MM.1S (cell line): Measurements from ENCODE around the gene CD302.

ENCODE experiments used
- DNase-seq: peaks from one replicate; pipeline ENCODE4 v3.0.0-alpha.2; 2015
- H2AFZ ChIP-seq: fragments of 300-600 bp; sonication (generic); 2 replicates; pipeline ENCODE4 v1.6.0; 2016; ENCODE audit warnings: antibody characterized with exemption, low read length
- H3F3A ChIP-seq: fragments of 300-600 bp; sonication (generic); 2 replicates; pipeline ENCODE4 v1.6.1; 2016; ENCODE audit warnings: mild to moderate bottlenecking, antibody characterized with exemption, low read length, moderate library complexity, mixed read lengths; ENCODE audit not compliant: insufficient read depth
- H3K27ac ChIP-seq: fragments of 300-600 bp; sonication (generic); 2 replicates; pipeline ENCODE4 v1.5.1; 2016; ENCODE audit warnings: mild to moderate bottlenecking, low read length
- H3K27me3 ChIP-seq: fragments of 300-600 bp; sonication (generic); replicated peaks from 2 replicates; pipeline ENCODE4 v1.6.0; 2016; ENCODE audit warnings: low read length; ENCODE audit not compliant: insufficient read depth
- H3K36me3 ChIP-seq: fragments of 300-600 bp; sonication (generic); replicated peaks from 2 replicates; pipeline ENCODE4 v1.6.1; 2016; ENCODE audit warnings: mild to moderate bottlenecking, low read length, mixed read lengths; ENCODE audit not compliant: insufficient read depth
- H3K4me1 ChIP-seq: fragments of 300-600 bp; sonication (generic); 2 replicates; pipeline ENCODE4 v1.6.1; 2016; ENCODE audit warnings: low read length, mixed read lengths
- H3K4me2 ChIP-seq: fragments of 300-600 bp; sonication (generic); 2 replicates; pipeline ENCODE4 v1.6.0; 2016; ENCODE audit warnings: low read depth, low read length
- H3K4me3 ChIP-seq: fragments of 300-600 bp; sonication (generic); 2 replicates; pipeline ENCODE4 v1.5.1; 2016; ENCODE audit warnings: low read length, mixed read lengths
- H3K79me2 ChIP-seq: fragments of 300-600 bp; sonication (generic); 2 replicates; pipeline ENCODE4 v1.6.1; 2016; ENCODE audit warnings: mixed run types, low read length, mixed read lengths
- H3K9ac ChIP-seq: fragments of 300-600 bp; sonication (generic); 2 replicates; pipeline ENCODE4 v1.6.1; 2016; ENCODE audit warnings: low read length, mixed read lengths
- H3K9me2 ChIP-seq: fragments of 300-600 bp; sonication (generic); replicated peaks from 2 replicates; pipeline ENCODE4 v1.6.1; 2016; ENCODE audit warnings: mild to moderate bottlenecking, low read length, mixed read lengths; ENCODE audit not compliant: insufficient read depth
- H3K9me3 ChIP-seq: fragments of 300-600 bp; sonication (generic); replicated peaks from 2 replicates; pipeline ENCODE4 v1.6.1; 2016; ENCODE audit warnings: mild to moderate bottlenecking, low read length, mixed read lengths; ENCODE audit not compliant: insufficient read depth
- H4K20me1 ChIP-seq: fragments of 300-600 bp; sonication (generic); 2 replicates; pipeline ENCODE4 v1.6.1; 2016; ENCODE audit warnings: mild to moderate bottlenecking, low read length, moderate library complexity, mixed read lengths; ENCODE audit not compliant: insufficient read depth
- CTCF ChIP-seq: fragments of 300-600 bp; sonication (generic); IDR thresholded peaks from 2 replicates; pipeline ENCODE4 v1.5.1; 2016; ENCODE audit warnings: antibody characterized with exemption, low read length, mixed read lengths
- EZH2 ChIP-seq: fragments of 300-600 bp; sonication (generic); optimal IDR thresholded peaks from 2 replicates; pipeline ENCODE3; 2017; ENCODE audit warnings: low read depth, mild to moderate bottlenecking, antibody characterized with exemption, low read length, mixed read lengths
- EZH2phosphoT487 ChIP-seq: fragments of 300-600 bp; sonication (generic); IDR thresholded peaks from 2 replicates; pipeline ENCODE4 v1.6.1; 2018; ENCODE audit warnings: antibody characterized with exemption, low read length

Gene CD302

GRCh38 chr2:159736048-159736447 is 62.0 kb downstream of the CD302 start:
- Histone ChIP-seq H3K4me3 (no peak overlapping the region), H3K9me2 (no peaks in the 10 kb centered on the region), H4K20me1 (peaks cover 13% of the 10 kb centered on the region; the same call in 1 of the 2 replicates), H3F3A (no peaks in the 10 kb centered on the region), H3K9ac (no peak overlapping the region), H3K79me2 (peaks cover 90% of the 10 kb centered on the region), H2AFZ (no peak overlapping the region), H3K27ac (no peak overlapping the region), H3K4me1 (no peaks in the 10 kb centered on the region), H3K4me2 (no peak overlapping the region), H3K9me3 (no peaks in the 10 kb centered on the region), H3K36me3 (peaks cover 17% of the 10 kb centered on the region; the same call in 1 of the 2 replicates), H3K27me3 (no peaks in the 10 kb centered on the region)
- TF ChIP-seq CTCF = no peak
- TF ChIP-seq EZH2phosphoT487 = no peak
- no peak for TF ChIP-seq EZH2
- no peak for DNase-seq

DNA sequence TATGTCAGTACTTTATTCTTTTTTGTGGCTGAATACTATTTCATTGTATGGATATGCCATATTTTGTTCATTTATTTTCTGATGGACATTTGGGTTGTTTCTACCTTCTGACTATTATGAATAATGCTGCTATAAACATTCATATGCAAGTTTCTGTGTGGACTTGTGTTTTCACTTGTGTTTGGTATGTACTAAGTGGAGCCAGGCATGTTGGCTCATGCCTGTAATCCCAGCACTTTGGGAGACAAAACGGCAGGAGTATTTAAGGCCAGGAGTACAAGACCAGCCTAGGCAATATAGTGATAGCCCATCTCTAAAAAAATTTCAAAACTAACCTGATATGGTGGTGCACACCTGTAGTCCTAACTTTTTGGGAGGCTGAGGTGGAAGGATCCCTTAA is 62.4 kb downstream of the CD302 start:
- no peak overlapping the region for H3K4me2 ChIP-seq
- no peaks in the 10 kb centered on the region for H3K9me2 ChIP-seq
- no peaks in the 10 kb centered on the region for H3K27me3 ChIP-seq
- no peaks in the 10 kb centered on the region for H3K9me3 ChIP-seq
- no peak for TF ChIP-seq CTCF
- TF ChIP-seq EZH2 = no peak
- no peak for TF ChIP-seq EZH2phosphoT487
- peaks cover 92% of the 10 kb centered on the region for H3K79me2 ChIP-seq
- no peaks in the 10 kb centered on the region for H3K4me1 ChIP-seq
- no peak overlapping the region for H3K9ac ChIP-seq
- DNase-seq = no peak
- H3F3A ChIP-seq = no peaks in the 10 kb centered on the region
- H3K27ac ChIP-seq = no peak overlapping the region
- H3K36me3 ChIP-seq = peaks cover 17% of the 10 kb centered on the region; the same call in 1 of the 2 replicates
- H4K20me1 ChIP-seq = peaks cover 13% of the 10 kb centered on the region; the same call in 1 of the 2 replicates
- no peak overlapping the region for H3K4me3 ChIP-seq
- no peak overlapping the region for H2AFZ ChIP-seq

- Histone ChIP-seq H3K27me3 (no peaks in the 10 kb centered on the region), H3F3A (0 out of 2 replicates have a peak, but pooled peaks cover 6% of the 10 kb centered on the region), H3K79me2 (peaks cover 93% of the 10 kb centered on the region), H3K4me3 (no peak overlapping the region), H3K4me1 (no peaks in the 10 kb centered on the region), H4K20me1 (peaks cover 47% of the 10 kb centered on the region), H3K9me2 (no peaks in the 10 kb centered on the region), H3K9ac (no peak overlapping the region), H3K27ac (no peak overlapping the region), H2AFZ (no peak overlapping the region), H3K36me3 (peaks cover 8% of the 10 kb centered on the region; the same call in 1 of the 2 replicates), H3K9me3 (no peaks in the 10 kb centered on the region), H3K4me2 (no peak overlapping the region)
- DNase-seq = no peak
- TF ChIP-seq CTCF (no peak), EZH2 (no peak), EZH2phosphoT487 (no peak)
Observed at GRCh38 chr2:159728629-159729028, 69.4 kb downstream of the CD302 start.
